K562 (cell line): ENCODE data around the gene SLC23A2.

ENCODE experiments used
- EP300 ChIP-seq: IDR thresholded peaks from 2 replicates; pipeline ENCODE4 v1.6.1; 2012; ENCODE audit warnings: low read length, improper control_type of control experiment
- HMBOX1 ChIP-seq: sonication (generic); IDR thresholded peaks from 2 replicates; pipeline ENCODE4 v1.6.1; 2016
- RFX5 ChIP-seq: IDR thresholded peaks from 2 replicates; pipeline ENCODE4 v1.6.1; 2011; ENCODE audit warnings: low read depth, mild to moderate bottlenecking, improper control_type of control experiment, low read length
- SAP30 ChIP-seq: fragments of 200-600 bp; sonication (generic); IDR thresholded peaks from 2 replicates; pipeline ENCODE4 v1.6.1; 2012; ENCODE audit warnings: borderline replicate concordance, low read depth, mild to moderate bottlenecking, moderate library complexity, low read length, control low read depth, inconsistent platforms; ENCODE audit not compliant: insufficient read depth, poor library complexity, severe bottlenecking

DNA sequence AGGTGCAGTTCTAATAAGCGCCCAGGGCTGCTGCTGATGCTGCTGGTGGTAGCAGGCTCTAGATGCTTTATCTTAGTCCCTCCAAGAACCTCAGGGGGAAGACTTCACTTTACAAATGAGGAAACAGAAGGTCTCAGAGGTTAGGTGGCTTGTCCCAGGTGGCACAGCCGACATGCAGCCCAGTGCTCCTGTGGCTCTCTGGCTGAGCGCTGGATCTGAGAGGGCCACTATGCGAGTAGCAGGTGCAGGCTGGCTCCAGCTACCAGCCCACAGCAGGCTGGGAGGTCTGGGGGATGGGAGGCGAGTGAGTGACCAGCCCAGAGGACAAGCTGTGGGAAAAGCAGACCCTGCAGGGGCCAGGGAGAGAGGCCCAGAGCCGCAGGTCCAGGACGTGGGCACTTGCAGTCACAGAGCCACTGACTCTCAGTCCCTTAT lies 188.7 kb downstream of the SLC23A2 start:
- TF ChIP-seq SAP30 = no peak
- TF ChIP-seq HMBOX1 = no peak
- TF ChIP-seq RFX5 = no peak
- TF ChIP-seq EP300 = no peak
